HG02798 (cell line): ENCODE data around the gene PRKD2.

ENCODE experiments used
- ATAC-seq: cut with Tn5 transposase; IDR thresholded peaks from one replicate; pipeline ENCODE4 v1.9.1; 2021; ENCODE audit warnings: mild to moderate bottlenecking; ENCODE audit not compliant: unreplicated experiment, poor library complexity

PRKD2 gene

DNA sequence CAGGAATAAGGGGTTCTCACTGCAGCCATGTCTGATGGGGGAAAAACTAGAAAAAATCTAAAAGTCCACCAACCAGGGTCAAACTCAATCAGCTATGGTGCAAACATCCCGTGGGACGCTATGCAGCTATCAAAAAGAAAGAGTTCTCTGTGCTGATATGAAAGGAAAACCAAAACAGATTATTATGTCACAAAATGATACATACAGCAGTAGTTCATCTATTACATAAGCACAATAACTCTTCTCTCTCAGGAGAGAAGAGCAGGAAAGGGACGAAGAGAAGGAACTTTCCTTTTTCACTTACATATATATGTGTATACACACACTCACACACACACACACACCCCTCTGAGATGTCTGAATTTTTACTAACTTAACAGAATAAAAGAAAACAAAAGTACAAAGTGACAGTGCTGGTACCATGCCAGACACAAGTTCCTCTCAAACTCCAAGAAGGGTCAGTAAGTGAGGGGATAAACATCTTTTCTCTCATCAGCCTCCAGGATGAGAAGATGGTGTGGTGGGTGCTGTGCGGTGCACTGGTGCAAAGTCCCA, 26.1 kb upstream of the PRKD2 start:
- no peak for ATAC-seq

DNA sequence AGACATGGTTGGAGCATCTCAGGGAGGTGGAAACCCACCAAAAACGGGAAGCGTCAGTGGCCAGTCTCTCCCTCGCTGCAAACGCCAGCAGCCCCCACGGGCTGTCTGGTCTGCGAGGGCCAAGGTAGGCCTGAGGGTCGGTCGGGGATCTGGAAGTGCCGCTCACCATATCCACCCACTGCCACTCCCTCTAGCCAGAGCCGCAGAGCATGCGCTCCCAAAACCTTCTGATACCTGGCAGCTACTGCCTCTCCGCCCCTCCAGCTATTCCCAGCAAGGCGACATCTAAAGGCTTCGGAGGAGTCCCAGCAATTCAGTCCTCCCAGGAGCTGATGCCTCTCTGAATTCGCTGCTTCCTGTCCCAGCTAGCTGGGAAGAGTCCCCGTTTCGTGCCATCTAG, 24.5 kb upstream of the PRKD2 start:
- no peak for ATAC-seq

DNA sequence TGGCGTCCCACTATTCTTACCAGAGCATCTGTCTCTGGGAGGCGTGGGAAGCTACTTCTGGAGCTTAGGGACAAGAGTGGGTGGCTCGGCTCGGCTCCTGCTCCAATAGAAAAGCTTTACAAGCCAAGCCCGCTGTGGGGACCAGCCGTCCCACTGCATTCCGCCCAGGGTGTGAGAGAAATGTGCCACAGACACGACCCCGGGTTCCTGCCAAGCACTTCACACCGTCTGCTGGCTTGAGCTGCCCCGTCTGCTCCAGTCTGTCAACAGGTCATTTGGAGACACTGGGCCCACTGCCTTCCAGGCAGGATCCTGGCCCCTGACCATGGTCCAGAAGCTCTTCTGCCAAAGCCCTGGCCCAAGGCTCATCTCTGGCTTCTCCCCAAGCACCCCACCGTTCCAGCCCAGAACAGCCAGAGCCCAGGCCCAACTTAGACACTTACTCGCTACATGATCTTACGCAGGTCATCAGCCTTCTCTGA, 22.4 kb upstream of the PRKD2 start:
- no peak for ATAC-seq

DNA sequence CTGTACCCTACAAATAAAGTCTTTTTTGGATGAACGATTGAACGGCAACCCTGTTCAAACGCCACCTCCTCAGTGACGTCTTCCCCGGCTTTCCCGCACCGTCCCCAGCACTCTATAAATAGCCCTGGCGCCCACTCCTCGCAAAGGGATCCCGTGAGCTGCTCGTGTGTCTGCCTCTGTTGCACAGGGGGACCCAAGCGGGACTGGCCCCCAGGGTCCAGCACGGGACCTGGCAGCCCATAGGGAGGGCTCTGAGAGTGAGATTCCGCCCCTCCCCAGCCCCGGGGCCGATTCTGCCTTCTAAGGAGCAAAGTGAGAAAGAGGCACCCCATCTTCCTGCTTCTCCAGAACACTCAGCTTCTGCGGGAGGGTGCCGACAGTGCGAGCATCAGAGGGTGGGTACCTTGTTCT, 20.9 kb upstream of the PRKD2 start:
- no peak for ATAC-seq

DNA sequence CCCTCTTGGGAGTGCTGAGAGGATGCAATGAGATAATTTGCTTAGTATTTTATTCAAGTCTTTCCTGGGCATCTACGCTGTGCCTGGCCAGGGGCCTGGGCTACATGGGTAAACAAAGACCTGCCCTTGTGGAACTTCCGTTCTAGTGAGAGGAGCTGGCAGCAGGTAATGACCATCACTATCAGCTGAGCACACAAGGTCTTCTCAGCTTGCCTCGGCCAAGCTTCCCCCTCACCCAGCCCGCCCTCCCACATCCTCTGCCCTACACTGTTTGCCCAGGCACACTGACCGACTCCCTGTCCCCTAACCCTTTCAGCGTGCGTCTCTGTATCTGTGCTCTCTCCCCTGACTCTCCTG, 20.4 kb upstream of the PRKD2 start:
- no peak for ATAC-seq

DNA sequence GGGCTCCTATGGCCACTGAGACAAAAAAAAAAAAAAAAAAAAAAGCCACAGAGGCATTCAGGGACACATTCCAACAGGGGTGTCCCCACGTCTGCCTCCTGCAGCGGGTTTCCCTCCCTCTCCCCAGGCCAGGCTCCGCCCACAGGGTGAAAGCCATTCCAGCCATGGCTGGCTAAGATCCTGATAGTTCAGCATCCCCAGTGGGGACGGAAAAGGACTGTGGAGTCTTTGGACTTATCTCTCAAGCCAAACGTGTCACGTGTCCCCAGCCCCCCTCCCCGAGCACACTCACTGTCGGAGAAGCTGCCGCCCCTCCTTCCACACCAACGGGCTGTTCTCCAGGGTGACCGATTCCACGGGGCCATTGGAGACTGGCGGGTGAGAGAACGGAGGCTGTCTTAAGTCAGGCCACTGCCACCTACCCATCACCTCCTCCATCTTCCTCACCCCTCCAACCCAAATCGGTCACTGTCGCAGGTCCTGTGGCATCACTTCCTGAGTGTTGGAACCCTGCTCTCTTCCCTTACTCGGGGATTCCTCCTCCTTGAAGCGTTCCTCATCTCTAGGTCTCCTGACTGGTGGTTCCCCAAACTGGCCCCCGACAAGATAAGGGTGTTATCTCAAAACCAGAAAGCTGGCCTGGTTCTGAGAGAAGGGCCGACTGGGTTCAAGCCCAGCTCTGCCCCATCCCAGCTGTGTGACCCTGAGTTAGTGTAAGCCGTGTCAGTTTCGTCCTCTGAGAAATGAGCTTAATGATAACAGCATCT, 19.8 kb upstream of the PRKD2 start:
- no peak for ATAC-seq

DNA sequence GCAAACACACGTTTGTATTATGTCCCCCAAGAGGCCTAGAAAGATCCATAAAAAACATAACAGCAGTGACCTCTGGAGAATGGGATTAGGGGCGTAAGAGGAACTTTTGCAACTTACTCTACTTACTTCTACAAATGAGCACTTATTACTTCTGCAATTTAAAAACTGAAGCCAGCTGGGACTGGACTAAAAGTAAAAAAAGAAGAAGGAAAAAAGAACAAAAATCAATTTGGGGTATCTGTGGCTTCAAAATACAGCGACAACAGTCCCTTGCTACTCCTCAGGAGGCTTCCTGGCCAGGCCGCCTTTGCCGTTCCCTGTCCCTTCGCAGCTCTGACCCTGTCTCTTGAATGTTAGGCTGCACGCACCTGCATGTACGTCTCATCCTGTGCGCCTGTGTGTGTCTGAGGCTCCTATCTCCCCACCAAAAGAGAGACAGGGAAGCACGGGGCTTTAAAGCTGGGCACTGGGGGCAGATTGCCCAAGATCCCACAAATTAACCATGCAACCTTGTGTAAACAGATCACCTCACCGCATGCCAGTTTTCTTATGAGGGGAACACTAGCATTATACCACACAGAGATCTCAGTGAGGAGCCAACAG, 16.9 kb upstream of the PRKD2 start:
- no peak for ATAC-seq

DNA sequence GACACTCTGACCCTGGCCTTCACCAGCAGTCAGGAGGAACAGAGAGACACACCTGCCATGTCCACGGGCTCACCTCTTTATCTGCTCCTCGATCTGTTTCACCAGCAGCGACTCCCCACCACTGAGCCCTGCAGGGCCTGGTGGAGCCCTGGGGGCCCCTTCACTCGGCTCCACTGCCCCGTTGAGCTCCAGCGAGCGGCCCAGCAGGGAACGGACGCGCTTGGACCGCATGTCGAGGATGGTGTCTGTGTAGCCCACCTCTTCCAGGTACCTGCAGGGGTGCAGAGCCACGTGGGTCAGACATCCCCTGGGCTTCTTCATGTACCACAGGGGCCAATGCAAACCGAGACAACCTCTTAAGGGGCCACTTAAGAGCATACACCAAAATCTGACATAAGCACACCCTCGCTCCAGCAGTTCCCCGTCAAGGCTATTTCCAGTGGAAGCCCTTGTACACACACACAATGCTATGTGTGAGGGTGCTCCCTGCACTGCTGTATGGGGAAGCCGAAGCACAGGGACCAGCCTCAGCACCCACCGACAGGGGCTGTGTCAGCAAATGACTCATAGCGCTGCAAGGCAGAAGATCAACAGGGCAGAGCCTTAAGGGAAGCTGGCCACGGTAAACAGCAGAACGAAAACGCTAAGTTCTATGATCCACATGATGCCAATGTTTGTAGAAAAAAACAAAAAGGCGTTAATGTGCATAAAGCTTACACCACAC, 16.2 kb upstream of the PRKD2 start:
- ATAC-seq: no peak

DNA sequence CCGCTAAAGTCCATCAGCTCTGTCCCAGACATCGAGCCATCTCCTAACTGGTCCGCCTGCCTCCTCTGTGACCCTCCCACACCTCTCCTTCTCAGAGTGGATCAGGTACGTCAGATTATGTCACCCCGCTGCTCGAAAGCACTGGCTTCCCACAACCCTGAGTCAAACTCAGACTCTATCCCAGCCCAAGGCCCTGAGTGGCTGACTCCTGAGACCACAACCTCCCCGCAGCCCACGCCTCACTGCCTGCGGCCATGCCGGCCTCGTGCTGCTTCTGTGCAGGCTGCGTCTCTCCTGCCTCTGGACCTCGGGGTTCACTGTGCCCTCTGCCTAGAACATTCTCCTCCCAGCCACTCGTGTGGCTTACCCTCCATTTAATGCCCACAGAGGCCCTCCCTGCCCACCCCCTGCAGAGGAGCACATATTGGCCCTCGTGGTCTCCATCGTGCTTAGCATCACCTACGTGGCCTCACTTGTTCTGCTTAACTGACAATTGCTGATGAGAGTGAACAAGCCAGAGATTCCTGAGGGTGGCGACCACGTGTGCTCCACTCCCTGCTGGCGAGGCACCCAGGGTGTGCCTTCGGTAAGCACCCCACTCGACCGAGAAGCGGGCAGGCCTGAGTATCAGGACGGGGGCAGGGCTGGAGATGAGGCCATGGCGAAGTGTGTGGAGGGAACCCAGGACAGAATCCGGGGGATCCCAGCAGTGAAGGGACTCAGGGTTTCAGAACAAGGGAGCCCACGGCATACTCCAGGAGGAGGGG, 15.4 kb upstream of the PRKD2 start:
- no peak for ATAC-seq

DNA sequence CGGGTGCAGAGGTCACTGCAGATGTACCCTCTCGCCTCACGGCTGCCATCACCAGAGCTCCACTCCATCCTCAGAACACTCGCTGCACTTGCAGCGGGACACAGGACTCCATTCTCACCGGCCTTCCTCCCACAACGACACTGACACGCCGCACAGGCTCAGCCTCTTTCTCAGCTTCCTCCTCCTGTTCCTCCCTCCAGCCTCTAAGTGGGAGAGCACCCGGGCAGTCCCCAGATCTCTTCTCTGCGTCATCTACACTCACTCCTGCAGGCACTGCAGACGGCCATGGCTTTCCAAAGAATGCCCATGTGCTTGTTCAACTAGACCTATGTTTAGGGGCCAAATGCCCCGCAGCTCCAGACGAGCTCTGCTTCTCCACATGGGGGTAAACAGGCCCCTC, 14.7 kb upstream of the PRKD2 start:
- no peak for ATAC-seq

DNA sequence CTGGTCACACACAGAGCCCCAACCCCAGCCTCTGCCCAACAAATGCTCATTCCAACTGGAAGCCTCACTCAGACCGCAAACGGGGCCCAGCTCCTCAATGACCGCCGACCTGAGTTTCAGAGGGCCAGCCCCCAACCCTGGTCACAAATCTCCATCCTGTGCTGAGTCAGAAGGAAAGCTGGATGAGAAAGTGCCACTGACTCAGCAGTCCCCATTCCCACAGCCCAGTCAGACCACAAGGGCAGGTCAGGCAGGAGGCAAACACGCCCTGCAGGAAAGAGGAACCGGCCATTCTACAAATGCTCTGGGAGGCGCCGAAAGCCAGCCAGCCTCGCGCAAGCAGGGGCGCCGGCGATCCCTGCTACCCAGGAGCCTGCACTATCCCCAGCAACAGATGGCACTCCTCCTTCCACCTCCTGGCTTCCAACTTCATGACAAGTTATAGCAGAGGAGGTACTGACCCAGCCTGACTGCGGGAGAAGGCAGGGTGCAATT, 14.1 kb upstream of the PRKD2 start:
- ATAC-seq: no peak

DNA sequence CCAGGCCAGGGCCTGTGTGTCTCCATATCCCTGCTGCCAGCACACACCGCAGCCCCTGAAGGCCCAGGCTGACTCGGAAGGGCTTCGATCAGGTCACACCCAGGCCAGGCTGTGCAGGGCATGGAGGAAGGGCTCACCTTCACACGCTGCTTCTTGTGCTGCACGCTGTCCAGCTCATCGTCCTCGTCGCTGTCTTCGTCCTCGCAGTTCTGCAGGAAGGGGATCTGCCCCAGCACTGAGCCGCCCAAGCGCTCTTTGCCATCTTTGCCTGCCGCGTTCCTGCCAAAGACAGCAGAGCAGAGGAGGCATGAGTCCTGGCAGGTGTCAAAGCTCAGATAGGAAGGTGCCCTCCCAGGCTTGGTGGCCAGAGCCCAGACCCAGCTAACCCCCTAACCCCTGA, 13.7 kb upstream of the PRKD2 start:
- ATAC-seq: no peak

DNA sequence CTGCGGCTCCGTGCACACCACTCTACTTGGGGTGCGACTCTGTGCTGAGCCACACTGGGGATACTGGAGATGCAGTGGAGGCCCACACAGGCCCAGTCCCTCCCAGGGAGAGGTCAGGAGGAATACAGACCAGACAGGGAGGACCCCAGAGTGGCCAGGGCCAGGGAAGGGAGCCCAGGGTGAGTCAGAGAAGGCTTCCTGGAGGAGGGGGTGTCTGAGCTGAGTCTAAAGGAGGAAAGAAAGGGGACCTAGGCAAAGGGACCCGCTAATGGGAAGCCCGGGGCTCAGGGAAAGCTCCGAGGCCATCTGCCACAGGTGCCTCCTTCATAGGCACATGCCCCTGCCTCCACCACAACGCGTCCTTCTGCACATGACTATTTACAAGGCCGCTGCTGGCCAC, 13.3 kb upstream of the PRKD2 start:
- ATAC-seq: no peak

DNA sequence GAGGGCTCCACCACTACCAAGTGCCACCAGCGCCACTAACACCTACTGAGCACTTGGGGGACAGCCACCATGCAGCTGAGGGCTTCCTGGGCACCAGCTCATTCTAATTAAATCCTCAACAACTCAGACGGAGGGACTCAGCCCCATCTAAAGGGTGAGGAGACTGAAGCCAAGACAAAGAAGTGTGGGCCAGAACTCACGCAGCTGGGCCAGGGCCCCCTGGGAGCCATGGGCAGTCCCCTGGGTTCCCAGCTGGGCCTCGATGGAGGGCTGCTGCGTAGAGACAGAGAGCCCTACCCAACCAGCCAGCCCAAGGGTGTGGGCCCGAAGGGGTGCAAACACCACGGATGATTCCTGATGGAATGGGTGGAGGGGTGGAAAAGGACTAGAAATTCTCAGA, 12.8 kb upstream of the PRKD2 start:
- no peak for ATAC-seq

DNA sequence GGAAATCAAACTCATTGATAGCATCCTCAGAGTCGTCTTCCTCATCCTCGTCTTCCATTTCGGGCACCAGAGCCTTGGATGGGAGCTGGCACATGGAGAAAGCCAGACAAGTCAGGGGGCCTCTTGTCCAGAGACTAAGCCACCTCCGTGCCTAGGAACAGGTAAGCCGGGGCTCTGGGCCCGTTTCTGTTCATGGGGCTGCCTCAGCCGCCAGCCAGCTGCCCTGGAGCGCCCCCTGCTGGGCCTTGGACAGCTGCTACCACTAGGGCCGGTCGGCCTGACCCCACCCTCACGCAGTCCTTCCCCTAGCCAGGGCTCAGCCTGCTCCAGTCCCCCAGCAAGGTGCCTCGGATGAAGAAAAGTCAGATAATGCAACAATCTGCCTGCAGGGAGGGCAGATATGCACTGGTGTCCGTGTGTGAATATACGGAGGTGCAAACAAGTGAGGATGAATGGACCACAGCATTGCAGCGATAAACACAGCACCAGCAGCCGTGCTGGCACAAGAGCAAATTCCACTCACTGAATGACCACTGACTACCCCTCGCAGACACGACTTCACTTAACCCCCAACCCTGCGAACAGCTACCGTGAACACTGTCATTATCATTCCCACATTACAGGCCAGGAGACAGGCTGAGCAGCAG, 11.9 kb upstream of the PRKD2 start:
- peak; percentile 53 for ATAC-seq

DNA sequence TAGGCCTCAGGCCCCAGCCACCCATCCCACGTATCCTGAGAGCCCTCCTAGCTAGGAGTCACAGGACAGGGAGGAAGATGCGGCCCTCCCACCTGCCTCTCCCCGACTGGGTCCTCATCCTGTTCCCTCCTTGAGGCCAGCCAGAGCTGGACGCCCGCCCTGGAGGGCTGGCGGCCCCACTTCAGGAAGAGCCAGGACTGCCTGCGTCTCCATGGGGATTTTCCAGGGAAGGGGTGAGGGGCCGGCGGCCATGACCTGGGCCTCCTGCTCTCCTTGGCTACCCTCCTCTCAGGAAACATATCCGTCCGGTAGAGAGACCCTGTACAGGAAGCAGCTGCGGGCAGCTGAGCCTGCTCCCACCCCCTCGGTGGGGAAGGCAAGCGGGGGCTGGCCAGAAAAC, 11.3 kb upstream of the PRKD2 start:
- ATAC-seq: no peak

DNA sequence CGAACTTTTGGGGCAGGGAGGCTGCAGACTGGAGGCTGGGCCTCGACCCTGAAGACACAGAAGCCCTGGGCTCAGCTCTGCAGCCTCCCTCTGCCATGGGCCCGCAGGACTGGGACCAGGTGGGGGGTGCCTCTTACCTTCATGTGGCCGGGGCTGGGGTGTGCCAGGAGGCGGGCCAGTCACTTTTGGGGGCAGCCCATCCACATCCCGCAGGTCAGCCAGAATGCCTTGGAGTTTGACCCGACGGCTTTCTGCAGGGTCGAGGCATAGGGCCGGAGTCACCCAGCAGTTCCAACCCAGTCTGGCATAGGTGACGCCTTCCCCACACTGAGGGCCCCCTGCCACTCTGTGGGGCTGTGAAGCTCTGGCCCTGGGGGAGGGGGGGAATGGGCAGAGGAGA, 10.8 kb upstream of the PRKD2 start:
- ATAC-seq: no peak

DNA sequence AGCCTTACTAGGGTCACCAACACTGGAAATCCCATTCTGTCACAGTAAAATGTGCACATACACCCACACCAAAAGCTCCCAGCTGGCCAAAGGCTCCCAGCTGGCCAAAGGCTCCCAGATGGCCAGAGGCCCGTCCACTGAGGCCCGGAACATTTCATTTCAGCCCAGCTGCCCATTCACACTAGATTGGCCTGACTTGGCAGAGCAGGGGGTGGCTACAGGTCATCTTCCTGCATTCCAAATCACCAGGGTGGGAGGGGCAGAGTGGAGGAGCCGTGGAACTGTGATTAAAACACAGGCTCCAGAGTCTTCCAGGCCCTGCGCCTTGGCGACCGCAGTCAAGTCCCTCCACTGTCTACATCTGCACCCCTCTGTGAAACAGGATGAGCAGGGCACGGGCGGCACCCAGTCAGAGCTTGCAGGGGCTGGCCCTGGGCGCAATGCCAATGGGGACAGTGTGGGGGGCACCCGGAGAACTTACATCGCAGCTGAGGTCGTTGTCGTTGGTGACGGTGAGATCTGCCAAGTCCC, 10.1 kb upstream of the PRKD2 start:
- no peak for ATAC-seq

DNA sequence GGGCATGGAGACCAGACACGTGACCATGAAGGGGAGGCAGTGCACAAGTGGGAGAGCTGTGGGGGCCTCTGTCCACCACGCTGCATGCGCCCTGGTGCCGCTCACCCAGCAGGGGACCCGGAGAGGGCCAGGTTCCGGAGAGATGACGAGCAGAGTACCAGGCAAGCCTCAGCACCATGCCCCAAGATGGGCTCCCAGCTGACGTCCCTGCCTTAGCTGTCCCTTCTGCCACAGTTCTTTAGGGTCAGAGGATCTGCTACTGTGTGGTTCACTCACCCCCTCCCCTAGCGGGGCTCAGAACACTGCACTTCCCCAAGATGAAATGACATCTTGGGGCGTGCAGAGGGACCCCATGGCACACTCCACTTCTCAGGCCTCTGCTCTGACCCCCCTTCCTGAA, 9.6 kb upstream of the PRKD2 start:
- no peak for ATAC-seq
